HL-60/S4 treated with phorbol 12-myristate 13-acetate at 8.2 ng/mL for 4 days and 3 days (cell line): ENCODE data around the gene SACM1L.
"Not testable (repeated sequence)": the region's sequence is repeated elsewhere in the genome, so short reads cannot be mapped to it uniquely, and the experiment has no call there.

Experiments used
- in situ Hi-C: fragments of 300-500 bp; cut with MboI; formaldehyde crosslinking; loops from 2 replicates; pipeline ENCODE4 v1.15.0; 2022; ENCODE audit warnings: low sequenced_read_pairs

The SACM1L gene

GRCh38 chr3:45690336-45691035 is 1.3 kb downstream of the SACM1L start:
- in situ Hi-C loops, result no loop called here

GRCh38 chr3:45691842-45692241 is 2.6 kb downstream of the SACM1L start:
- in situ Hi-C loops, result no loop called here

GRCh38 chr3:45692866-45693265 is 3.7 kb downstream of the SACM1L start:
- in situ Hi-C loops, result no loop called here

GRCh38 chr3:45693941-45694521 is 4.8 kb downstream of the SACM1L start:
- in situ Hi-C loops, result no loop called here

GRCh38 chr3:45695166-45695565 is 6.0 kb downstream of the SACM1L start:
- in situ Hi-C loops, result not testable (repeated sequence)

- in situ Hi-C loops, result no loop called here
Observed at GRCh38 chr3:45700570-45701073, 11.4 kb downstream of the SACM1L start.

- in situ Hi-C loops, result no loop called here
Observed at GRCh38 chr3:45701172-45701867, 12.1 kb downstream of the SACM1L start.

GRCh38 chr3:45704301-45704943 is 15.2 kb downstream of the SACM1L start:
- in situ Hi-C loops, result no loop called here

- in situ Hi-C loops, result no loop called here
Observed at GRCh38 chr3:45705839-45706808, 16.9 kb downstream of the SACM1L start.

- in situ Hi-C loops, result no loop called here
Observed at GRCh38 chr3:45711931-45712330, 22.7 kb downstream of the SACM1L start.

- in situ Hi-C loops, result no loop called here
Observed at GRCh38 chr3:45712434-45713110, 23.4 kb downstream of the SACM1L start.

- in situ Hi-C loops, result no loop called here
Observed at GRCh38 chr3:45715945-45716344, 26.7 kb downstream of the SACM1L start.

GRCh38 chr3:45716790-45717336 is 27.7 kb downstream of the SACM1L start:
- in situ Hi-C loops, result no loop called here

- in situ Hi-C loops, result no loop called here
Observed at GRCh38 chr3:45719655-45720487, 30.7 kb downstream of the SACM1L start.

GRCh38 chr3:45724911-45725310 is 35.7 kb downstream of the SACM1L start:
- in situ Hi-C loops, result no loop called here

GRCh38 chr3:45729614-45730013 is 40.4 kb downstream of the SACM1L start:
- in situ Hi-C loops, result no loop called here

- in situ Hi-C loops, result no loop called here
Observed at GRCh38 chr3:45730409-45731154, 41.4 kb downstream of the SACM1L start.

- in situ Hi-C loops, result no loop called here
Observed at GRCh38 chr3:45736707-45737106, 47.5 kb downstream of the SACM1L start.
